GM12874 (cell line): ENCODE data around the gene ZMYND8.

ENCODE experiments used
- TF ChIP-seq, protein P1 (sequence below): IDR thresholded peaks from 2 replicates; pipeline ENCODE4 v1.5.1; 2011; ENCODE audit warnings: low read depth, mild to moderate bottlenecking, control low read depth, low read length, moderate library complexity; ENCODE audit not compliant: insufficient read depth

The ZMYND8 gene

DNA sequence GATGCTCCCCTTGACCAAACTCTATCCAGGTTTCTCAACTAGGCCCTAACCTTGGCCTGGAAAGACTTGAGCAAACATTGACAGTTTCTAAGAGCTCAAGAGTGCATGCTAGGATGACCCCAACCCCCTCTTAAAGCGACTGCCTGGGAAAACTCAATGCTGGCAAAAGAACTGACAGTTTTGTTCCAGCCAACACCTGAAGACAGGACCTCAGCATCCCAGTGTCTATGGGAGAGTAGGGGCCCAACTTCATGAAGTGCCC is 119.9 kb downstream of the ZMYND8 start:
- TF ChIP-seq, protein P1, sequence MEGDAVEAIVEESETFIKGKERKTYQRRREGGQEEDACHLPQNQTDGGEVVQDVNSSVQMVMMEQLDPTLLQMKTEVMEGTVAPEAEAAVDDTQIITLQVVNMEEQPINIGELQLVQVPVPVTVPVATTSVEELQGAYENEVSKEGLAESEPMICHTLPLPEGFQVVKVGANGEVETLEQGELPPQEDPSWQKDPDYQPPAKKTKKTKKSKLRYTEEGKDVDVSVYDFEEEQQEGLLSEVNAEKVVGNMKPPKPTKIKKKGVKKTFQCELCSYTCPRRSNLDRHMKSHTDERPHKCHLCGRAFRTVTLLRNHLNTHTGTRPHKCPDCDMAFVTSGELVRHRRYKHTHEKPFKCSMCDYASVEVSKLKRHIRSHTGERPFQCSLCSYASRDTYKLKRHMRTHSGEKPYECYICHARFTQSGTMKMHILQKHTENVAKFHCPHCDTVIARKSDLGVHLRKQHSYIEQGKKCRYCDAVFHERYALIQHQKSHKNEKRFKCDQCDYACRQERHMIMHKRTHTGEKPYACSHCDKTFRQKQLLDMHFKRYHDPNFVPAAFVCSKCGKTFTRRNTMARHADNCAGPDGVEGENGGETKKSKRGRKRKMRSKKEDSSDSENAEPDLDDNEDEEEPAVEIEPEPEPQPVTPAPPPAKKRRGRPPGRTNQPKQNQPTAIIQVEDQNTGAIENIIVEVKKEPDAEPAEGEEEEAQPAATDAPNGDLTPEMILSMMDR: no peak

DNA sequence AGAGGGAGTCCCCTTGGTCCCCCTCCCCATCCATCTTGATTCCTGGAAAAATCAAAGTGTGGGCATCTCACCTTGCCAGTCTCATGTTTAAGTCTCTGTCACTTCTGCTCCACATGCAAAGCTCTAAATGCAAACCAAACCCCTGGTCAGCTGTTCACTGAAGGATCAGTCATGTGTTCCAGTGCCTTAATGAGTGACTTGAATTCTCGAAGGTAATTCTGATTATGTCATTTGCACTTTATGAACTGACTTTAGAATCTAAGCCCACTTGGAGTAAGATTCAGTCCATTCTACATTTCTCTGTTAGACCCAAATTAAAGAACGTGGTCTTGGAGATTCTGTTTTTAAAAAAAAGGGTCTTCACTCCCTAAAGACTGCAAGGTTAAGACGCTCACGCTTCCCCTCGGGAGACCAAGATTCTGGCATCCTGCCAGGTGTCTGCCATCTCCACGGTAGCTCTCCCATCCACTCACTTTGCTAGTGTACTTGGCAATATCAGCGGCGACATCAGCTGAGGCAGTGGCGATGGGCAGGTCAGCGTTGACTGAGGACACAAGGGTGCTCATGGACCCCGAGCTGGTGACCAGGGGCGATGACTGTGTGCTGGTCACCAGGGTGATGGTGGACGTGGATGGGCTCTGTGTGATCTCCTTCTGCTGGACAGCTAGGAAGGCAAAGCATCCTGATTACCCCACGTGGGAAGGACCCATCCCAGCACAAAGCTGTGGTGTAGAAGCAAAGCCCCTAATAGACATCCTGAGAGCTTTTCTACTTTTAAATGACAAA is 120.5 kb downstream of the ZMYND8 start:
- TF ChIP-seq, protein P1: no peak

DNA sequence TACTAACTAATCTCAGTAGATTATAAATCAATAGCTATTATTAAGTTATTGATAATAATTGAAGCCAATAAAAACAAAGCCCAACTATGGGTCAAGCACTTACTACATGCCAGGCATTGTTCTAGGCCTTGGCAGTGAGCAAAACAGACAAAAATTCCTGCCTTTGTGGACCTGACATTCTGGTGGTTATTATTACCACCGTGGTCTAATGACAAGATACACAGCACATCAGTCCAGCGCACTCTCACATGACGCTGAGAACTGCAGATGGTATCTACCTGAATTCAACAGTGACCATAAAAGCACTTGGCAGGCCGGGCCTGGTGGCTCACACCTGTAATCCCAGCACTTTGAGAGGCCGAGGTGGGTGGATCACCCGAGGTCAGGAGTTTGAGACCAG is 121.4 kb downstream of the ZMYND8 start:
- TF ChIP-seq, protein P1: no peak

DNA sequence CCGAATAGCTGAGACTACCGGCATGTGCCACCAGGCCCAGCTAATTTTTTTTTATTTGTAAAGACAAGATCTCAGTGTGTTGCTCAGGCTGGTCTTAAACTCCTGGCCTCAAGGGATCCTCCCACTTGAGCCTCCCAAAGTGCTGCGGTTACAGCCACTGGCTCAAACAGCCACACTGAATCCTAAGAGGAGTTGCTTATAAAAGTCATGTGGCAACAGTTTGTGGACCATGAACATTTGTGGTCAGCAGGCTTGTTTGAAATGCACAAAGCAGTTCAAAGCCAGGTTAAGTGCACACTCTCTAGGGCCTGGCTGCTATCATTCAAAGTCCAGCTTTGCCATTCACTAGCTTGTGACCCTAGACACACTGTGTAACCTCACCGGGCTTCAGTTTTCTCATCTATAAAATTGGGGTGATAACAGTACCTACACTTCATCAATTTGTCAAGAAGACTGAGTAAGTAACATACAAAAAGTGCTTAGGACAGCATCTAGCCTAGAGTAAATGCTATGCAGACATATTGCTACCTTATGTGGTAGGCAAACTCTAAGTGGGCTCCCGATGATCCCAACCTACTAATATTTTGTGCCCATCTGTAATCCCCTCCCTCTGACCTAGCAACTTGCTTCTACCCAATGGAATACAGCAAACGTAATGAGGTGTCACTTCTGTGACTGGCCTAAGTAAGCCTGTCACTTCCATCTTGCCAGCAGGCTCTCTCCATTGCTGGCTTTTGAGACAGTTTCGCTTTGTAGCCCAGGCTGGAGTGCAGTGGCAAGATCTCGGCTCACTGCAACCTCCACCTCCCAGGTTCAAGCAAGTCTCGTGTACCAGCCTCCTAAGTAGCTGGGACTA is 122.9 kb downstream of the ZMYND8 start:
- TF ChIP-seq, protein P1: no peak

DNA sequence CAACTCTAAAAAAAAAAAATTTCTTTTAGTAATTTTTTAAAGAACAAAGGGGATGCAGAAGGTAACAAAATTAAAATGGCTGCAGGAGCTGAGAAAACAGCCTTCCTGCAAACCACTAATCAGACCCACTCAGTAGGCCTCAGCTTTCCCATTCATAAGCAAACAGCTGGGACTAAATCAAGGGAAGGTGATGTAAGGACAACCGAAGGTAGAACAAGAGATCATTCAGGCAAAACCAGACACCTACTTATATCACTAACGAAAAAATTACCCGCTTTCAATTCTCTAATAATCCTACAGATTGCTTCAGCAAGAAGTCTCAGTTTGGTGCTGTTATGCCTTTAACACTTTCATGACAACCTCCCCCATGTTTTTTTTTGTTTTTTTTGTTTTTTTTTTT is 124.0 kb downstream of the ZMYND8 start:
- TF ChIP-seq, protein P1: no peak

DNA sequence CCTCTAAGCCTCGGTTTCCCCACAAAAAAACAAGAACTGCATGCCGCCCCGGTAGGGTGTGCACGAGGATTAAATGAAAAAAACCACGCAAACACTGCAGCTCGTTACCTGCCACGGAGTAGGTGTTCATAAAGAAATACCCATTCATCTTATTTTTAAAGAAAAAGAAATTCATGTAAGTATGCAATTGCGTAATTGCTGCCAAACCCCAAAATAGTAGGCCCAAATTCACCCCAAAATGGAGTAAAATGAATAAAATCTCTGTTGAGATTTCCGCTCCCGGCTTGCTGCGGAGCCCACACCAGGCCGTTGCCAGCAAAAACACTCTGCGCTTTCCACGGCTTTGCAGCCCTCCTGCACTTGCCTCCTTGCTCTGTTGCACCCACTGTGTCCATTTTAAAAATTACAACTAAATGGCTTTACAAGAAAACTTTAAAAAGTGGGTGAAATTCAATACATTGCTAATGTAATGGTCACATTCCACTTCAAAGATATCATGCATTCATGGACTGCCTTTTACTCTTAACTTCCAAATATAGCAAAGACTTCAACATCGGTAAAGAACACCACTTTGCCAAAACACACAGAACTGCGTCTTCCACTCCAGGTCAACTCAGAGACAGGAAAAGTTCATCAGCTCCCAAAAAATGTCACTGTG is 125.0 kb downstream of the ZMYND8 start:
- TF ChIP-seq, protein P1: no peak

DNA sequence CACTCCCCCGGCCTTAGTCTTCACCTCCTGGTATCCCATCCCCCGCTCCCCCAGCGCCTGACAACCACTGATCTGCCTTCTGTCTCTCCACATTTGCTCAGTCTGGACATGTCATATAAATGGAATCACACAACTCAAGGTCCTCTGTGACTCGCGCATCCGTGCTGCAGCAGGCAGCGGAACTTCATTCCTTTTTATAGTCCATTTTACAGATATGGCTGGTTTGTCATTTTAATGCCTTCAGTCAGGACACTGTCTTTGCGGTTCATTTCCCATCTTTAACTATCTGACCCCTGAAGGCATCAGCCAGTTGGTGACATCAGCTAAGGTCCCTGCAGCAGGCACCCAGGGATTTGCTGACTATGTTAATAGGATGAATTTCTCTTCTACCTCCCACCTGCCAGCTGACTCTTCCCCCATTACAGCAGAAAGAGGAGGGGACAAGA is 125.7 kb downstream of the ZMYND8 start:
- TF ChIP-seq, protein P1: no peak
